Adrenal gland (tissue), 12 donors: ENCODE results near the gene ICAM5. TPM values are rescaled to one million over a fixed set of nuclear protein-coding genes. Genes with fewer than 3 reads are reported as not detected.
A peak's percentile ranks its signal among the peaks of the same experiment; 100 is the strongest.

Experiments used
- DNase-seq, 7 donors: peaks; one replicate each; pipeline ENCODE4 v3.0.0-alpha.2; 2019 to 2020
- H3K27ac ChIP-seq, 5 donors: fragments of 200-600 bp; sonication (generic) in 4 of 5; 1 replicate in 3 of 5; 2 replicates in 2 of 5; pipeline versions ENCODE4 v1.5.1 to v1.8.0; 2016 to 2020; ENCODE audit warnings: mild to moderate bottlenecking in 1 of 5
- H3K27me3 ChIP-seq: fragments of 200-600 bp; 2 replicates; pipeline ENCODE4 v1.8.0; 2021
- H3K36me3 ChIP-seq, 2 donors: fragments of 200-600 bp; replicated peaks in 1 of 2; 1 replicate in 1 of 2; 2 replicates in 1 of 2; pipeline versions ENCODE4 v1.5.1 to v1.8.0; 2018 to 2022
- H3K4me1 ChIP-seq, 2 donors: fragments of 200-600 bp; replicated peaks in 1 of 2; 1 replicate in 1 of 2; 2 replicates in 1 of 2; pipeline versions ENCODE4 v1.5.1 to v1.8.0; 2018 to 2021
- H3K4me3 ChIP-seq, 4 donors: fragments of 200-600 bp; sonication (generic) in 3 of 4; one replicate each; pipeline ENCODE4 v1.5.1; 2016 to 2018
- H3K9me3 ChIP-seq, 3 donors: fragments of 200-600 bp; sonication (generic) in 1 of 3; replicated peaks in 1 of 3; 1 replicate in 2 of 3; 2 replicates in 1 of 3; pipeline versions ENCODE4 v1.5.1 to v1.8.0; 2016 to 2021
- POLR2A ChIP-seq, 2 donors: fragments of 450-650 bp; IDR thresholded peaks; one replicate each; pipeline ENCODE4 v1.6.1; 2017; ENCODE audit warnings: antibody characterized with exemption in 2 of 2, mild to moderate bottlenecking in 2 of 2, moderate library complexity in 1 of 2
- WGBS, 4 donors: extraction: QIAGEN DNeasy Blood & Tissue Kit in 2 of 4; methylation state at CpG; one replicate each; pipeline versions ENCODE4 v1.1.5 to v1.1.7; 2013 to 2017; 5-methylcytosine and 5-hydroxymethylcytosine counted together
- intact Hi-C, 2 donors: fragments of 100-400 bp; cut with DNase I; formaldehyde crosslinking; loops; one replicate each; pipeline versions ENCODE4 v1.14.1 to v1.15.0; 2022 to 2023
- polyA plus RNA-seq, 3 donors: library from polyadenylated mRNA; stranded (reverse); fragments of 200-250 nt in 2 of 3; fragments of 350-450 nt in 1 of 3; fragmentation: Illumina TruSeq in 1 of 3; extraction: RNeasy Lipid Tissue Mini Kit (QIAGEN cat#74804) in 1 of 3; gene quantifications; one replicate each; pipeline ENCODE4 v1.2.3, GENCODE V29; 2013 to 2014
- total RNA-seq, 9 donors: library from RNA; depleted of rRNA in 4 of 9; stranded (reverse); fragments of >200 nt in 4 of 9; fragments of 120-200 nt in 1 of 9; fragmentation: NEBNext Ultra II Directional in 1 of 9; extraction: Animal tissue kit (Norgen Biotek cat#: 25700) in 1 of 9; gene quantifications; one replicate each; pipeline versions ENCODE4 v1.1.0 to v1.2.4, GENCODE V29; 2013 to 2023
- TF ChIP-seq, protein P1 (sequence below), 6 experiments: fragments of 450-650 bp in 4 of 6; fragments of 200-600 bp in 2 of 6; sonication (generic) in 1 of 6; IDR thresholded peaks; 1 replicate in 5 of 6; 2 replicates in 1 of 6; pipeline versions ENCODE4 v1.5.1 to v1.8.0; 2016 to 2021; ENCODE audit warnings: antibody characterized with exemption in 6 of 6, mild to moderate bottlenecking in 2 of 6, moderate library complexity in 1 of 6
- donor health status: healthy with polysubstance abuse.
- donor health status: Bipolar disorder and iron deficiency.
- donor health status: DM: yes; HTN: yes; CAD: no.
- donor health status: DM: no; HTN: no; CAD: no.
- donor health status: DM: no; HTN: no; CAD: no.
- donor health status: DM: yes; HTN: yes; CAD: no.

ICAM5 gene
- total and polyA plus RNA-seq, 12 donors: 0.06 to 2.2 (median 0.49) TPM; not detected in 3

DNA sequence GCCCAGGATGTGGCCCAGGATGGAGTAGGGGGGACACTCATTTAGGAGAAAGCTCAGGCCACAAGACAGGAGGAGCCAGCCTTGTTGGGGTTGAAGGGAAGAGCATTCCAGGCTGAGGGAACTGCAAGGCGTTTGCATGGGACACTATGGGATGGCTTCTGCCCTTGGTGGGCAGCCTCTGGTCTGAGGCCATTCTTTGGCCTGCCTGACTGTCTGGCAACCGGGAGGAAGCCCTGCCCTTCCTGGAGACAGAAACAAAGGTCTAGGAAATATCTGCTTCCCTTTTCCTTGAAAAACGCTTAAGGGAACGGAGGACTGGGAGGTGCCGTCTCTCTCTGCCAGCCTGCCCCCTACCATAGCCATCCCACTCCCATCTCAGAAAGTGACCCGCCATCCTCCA is 21.7 kb upstream of the ICAM5 start:
- WGBS, 4 donors: 55 to 62% (median 58%) methylated on average over 6 of the region's 6 CpGs
- DNase-seq: peak in 2 of 7 donors; percentile 38 to 48
- peak overlapping the region in 2 of 5 donors; percentile 43 to 44 for H3K27ac ChIP-seq
- no peak overlapping the region for H3K4me3 ChIP-seq
- intact Hi-C loops: loop anchor here (2.0 kb wide), 1 partner anchor 123 kb away; no protein-coding TSS in a partner anchor
- TF ChIP-seq, protein P1, sequence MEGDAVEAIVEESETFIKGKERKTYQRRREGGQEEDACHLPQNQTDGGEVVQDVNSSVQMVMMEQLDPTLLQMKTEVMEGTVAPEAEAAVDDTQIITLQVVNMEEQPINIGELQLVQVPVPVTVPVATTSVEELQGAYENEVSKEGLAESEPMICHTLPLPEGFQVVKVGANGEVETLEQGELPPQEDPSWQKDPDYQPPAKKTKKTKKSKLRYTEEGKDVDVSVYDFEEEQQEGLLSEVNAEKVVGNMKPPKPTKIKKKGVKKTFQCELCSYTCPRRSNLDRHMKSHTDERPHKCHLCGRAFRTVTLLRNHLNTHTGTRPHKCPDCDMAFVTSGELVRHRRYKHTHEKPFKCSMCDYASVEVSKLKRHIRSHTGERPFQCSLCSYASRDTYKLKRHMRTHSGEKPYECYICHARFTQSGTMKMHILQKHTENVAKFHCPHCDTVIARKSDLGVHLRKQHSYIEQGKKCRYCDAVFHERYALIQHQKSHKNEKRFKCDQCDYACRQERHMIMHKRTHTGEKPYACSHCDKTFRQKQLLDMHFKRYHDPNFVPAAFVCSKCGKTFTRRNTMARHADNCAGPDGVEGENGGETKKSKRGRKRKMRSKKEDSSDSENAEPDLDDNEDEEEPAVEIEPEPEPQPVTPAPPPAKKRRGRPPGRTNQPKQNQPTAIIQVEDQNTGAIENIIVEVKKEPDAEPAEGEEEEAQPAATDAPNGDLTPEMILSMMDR (IDR thresholded peaks at IDR 0.05): no peak
- TF ChIP-seq POLR2A (IDR thresholded peaks at IDR 0.05): no peak
- H3K36me3 ChIP-seq: no peaks in the 10 kb centered on the region
- H3K9me3 ChIP-seq: no peaks in the 10 kb centered on the region
- no peaks in the 10 kb centered on the region for H3K27me3 ChIP-seq
- H3K4me1 ChIP-seq: peaks cover 5 to 19% of the 10 kb centered on the region in 2 donors

DNA sequence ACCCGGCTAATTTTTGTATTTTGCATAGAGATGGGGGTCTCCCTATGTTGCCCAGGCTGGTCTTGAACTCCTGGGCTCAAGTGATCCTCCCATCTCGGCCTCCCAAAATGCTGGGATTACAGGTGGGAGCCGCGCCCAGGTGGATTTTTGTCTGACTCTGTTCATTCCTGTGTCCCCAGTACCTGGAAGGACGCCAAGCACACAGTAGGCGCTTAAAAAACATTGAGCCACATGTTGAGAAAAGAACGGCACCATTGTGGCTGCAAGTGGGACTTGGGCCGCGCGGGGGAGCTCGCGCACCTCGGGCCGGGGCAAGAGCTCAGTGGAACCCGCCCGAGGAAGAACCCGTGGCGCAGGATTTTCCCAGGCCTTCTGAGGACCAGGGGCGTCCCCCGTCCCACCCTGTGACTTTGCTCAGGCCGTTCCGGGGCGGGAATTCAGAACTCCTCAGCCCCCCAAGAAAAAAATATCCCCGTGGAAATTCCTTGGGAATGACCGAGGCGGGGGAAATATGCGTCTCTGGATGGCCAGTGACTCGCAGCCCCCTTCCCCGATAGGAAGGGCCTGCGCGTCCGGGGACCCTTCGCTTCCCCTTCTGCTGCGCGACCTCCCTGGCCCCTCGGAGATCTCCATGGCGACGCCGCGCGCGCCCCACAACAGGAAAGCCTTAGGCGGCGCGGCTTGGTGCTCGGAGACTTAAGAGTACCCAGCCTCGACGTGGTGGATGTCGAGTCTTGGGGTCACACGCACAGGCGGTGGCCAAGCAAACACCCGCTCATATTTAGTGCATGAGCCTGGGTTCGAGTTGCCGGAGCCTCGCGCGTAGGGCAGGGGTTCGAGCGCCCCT is 20.2 kb upstream of the ICAM5 start:
- WGBS, 4 donors: 0 to 10% (median 4%) methylated on average over 12 to 59 of the region's 59 CpGs
- peak; percentile 79 to 92 (median 83) for DNase-seq
- H3K4me1 ChIP-seq: peaks cover 5 to 19% of the 10 kb centered on the region in 2 donors
- H3K27ac ChIP-seq: peak overlapping the region; percentile 62 to 88 (median 74)
- H3K4me3 ChIP-seq: peak overlapping the region in 2 of 4 donors; percentile 19 to 42
- H3K27me3 ChIP-seq: no peaks in the 10 kb centered on the region
- TF ChIP-seq, protein P1 (IDR thresholded peaks at IDR 0.05): peak; percentile 89 to 95 (median 92)
- TF ChIP-seq POLR2A (IDR thresholded peaks at IDR 0.05): no peak
- H3K9me3 ChIP-seq: no peaks in the 10 kb centered on the region
- peaks cover 0 to under 1% of the 10 kb centered on the region in 2 donors for H3K36me3 ChIP-seq
- intact Hi-C loops: loop anchor here (2.0 kb wide), 1 partner anchor 121 kb away; no protein-coding TSS in a partner anchor

DNA sequence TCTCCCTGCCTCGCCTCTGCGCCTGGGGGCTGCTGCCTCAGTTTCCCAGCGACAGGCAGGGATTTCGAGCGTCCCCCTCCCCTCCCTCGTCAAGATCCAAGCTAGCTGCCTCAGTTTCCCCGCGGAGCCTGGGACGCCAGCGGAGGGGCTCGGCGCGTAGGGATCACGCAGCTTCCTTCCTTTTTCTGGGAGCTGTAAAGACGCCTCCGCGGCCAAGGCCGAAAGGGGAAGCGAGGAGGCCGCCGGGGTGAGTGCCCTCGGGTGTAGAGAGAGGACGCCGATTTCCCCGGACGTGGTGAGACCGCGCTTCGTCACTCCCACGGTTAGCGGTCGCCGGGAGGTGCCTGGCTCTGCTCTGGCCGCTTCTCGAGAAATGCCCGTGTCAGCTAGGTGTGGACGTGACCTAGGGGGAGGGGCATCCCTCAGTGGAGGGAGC is 19.6 kb upstream of the ICAM5 start:
- H3K27me3 ChIP-seq: no peaks in the 10 kb centered on the region
- no peaks in the 10 kb centered on the region for H3K9me3 ChIP-seq
- H3K4me3 ChIP-seq: peak overlapping the region in 2 of 4 donors; percentile 19 to 42
- peaks cover 0 to 7% of the 10 kb centered on the region in 2 donors for H3K36me3 ChIP-seq
- TF ChIP-seq, protein P1 (IDR thresholded peaks at IDR 0.05): no peak
- no peak for TF ChIP-seq POLR2A (IDR thresholded peaks at IDR 0.05)
- DNase-seq: peak; percentile 62 to 84 (median 76)
- peaks cover 5 to 19% of the 10 kb centered on the region in 2 donors for H3K4me1 ChIP-seq
- 1 to 4% (median 3%) methylated on average over 13 to 37 of the region's 37 CpGs; no CpG with 5 or more reads in 1 of the 4 donors for WGBS, 4 donors
- peak overlapping the region; percentile 62 to 88 (median 74) for H3K27ac ChIP-seq
- intact Hi-C loops: no loop called here

DNA sequence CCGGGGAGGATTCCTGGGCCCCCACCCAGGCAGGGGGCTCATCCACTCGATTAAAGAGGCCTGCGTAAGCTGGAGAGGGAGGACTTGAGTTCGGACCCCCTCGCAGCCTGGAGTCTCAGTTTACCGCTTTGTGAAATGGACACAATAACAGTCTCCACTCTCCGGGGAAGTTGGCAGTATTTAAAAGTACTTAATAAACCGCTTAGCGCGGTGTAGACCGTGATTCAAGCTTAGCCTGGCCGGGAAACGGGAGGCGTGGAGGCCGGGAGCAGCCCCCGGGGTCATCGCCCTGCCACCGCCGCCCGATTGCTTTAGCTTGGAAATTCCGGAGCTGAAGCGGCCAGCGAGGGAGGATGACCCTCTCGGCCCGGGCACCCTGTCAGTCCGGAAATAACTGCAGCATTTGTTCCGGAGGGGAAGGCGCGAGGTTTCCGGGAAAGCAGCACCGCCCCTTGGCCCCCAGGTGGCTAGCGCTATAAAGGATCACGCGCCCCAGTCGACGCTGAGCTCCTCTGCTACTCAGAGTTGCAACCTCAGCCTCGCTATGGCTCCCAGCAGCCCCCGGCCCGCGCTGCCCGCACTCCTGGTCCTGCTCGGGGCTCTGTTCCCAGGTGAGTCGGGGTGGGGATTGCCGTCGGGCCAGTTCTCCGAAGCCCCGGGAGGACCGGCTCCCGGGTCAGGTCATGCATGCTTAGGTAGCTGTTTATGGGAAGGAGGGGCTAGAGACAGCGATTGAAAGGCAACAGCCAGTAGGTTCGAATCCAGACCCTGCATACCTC is 18.9 kb upstream of the ICAM5 start, which contains the start of gene ICAM1:
Gene ICAM1, plus strand, starts transcription at position 505 of the 779 bp plus-strand sequence. Its CDS starts 40 bp downstream, at position 545.
- Histone ChIP-seq H3K36me3 (peaks cover 0 to 9% of the 10 kb centered on the region in 2 donors), H3K27me3 (no peaks in the 10 kb centered on the region), H3K4me3 (peak within 1 kb of the TSS in 3 of 4 donors; percentile 19 to 42 (median 22)), H3K9me3 (no peaks in the 10 kb centered on the region), H3K4me1 (peaks cover 5 to 19% of the 10 kb centered on the region in 2 donors), H3K27ac (peak within 1 kb of the TSS; percentile 64 to 88 (median 74))
- DNase-seq: peak; percentile 69 to 94 (median 84)
- 2 to 5% (median 4%) methylated on average over 12 to 51 of the region's 51 CpGs for WGBS, 4 donors
- peak; percentile 35 to 52 for TF ChIP-seq POLR2A (IDR thresholded peaks at IDR 0.05)
- TF ChIP-seq, protein P1 (IDR thresholded peaks at IDR 0.05): peak in 1 of 6 experiments; percentile 35
- intact Hi-C loops: no loop called here
